OCI-LY7 (cell line): Measurements from ENCODE around the gene LONP2. TPM values are rescaled to one million over a fixed set of nuclear protein-coding genes. Genes with fewer than 3 reads are reported as not detected.
"Not testable (repeated sequence)": the region's sequence is repeated elsewhere in the genome, so short reads cannot be mapped to it uniquely, and the experiment has no call there.

Source experiments
- BruUV-seq: library from RNA; stranded (reverse); fragments of 400-500 nt; replicated peaks from 2 replicates; lab custom pipeline; 2021; lab: Mats Ljungman, UMichigan
- CTCF ChIA-PET: fragments of 300-600 bp; sonication (Branson Sonifier 250); formaldehyde crosslinking; loops from one replicate; lab custom pipeline; 2022; ENCODE audit warnings: antibody characterized with exemption; ENCODE audit not compliant: unreplicated experiment; lab: Charles Lee
- POLR2A ChIA-PET: fragments of 300-600 bp; sonication (Branson Sonifier 250); formaldehyde crosslinking; loops from one replicate; lab custom pipeline; 2022; ENCODE audit warnings: antibody characterized with exemption; lab: Charles Lee
- DNase-seq: peaks from one replicate; pipeline ENCODE4 v3.0.0-alpha.2; 2015; ENCODE audit warnings: low spot score
- H2AFZ ChIP-seq: fragments of 200-600 bp; sonication (generic), shearing (Covaris generic); 2 replicates; pipeline ENCODE4 v1.6.1; 2014; ENCODE audit warnings: mild to moderate bottlenecking, antibody characterized with exemption, low read length, moderate library complexity
- H3K27ac ChIP-seq: fragments of 200-600 bp; sonication (generic); 2 replicates; pipeline ENCODE4 v1.5.1; 2014; ENCODE audit warnings: mixed run types, low read depth, mild to moderate bottlenecking, moderate library complexity, low read length, inconsistent platforms; ENCODE audit not compliant: poor library complexity, severe bottlenecking
- H3K36me3 ChIP-seq: fragments of 200-600 bp; sonication (generic); 2 replicates; pipeline ENCODE4 v1.6.1; 2014; ENCODE audit warnings: mild to moderate bottlenecking, antibody characterized with exemption, low read length, moderate library complexity, mixed read lengths; ENCODE audit not compliant: insufficient read depth
- H3K4me1 ChIP-seq: fragments of 200-600 bp; sonication (generic); 2 replicates; pipeline ENCODE4 v1.5.1; 2014; ENCODE audit warnings: mild to moderate bottlenecking, low read length; ENCODE audit not compliant: insufficient read depth, poor library complexity, severe bottlenecking
- H3K4me2 ChIP-seq: fragments of 200-600 bp; sonication (generic); 2 replicates; pipeline ENCODE4 v1.6.1; 2014; ENCODE audit warnings: mild to moderate bottlenecking, low read length
- H3K4me3 ChIP-seq: fragments of 200-600 bp; sonication (generic); 2 replicates; pipeline ENCODE4 v1.5.1; 2014; ENCODE audit warnings: mild to moderate bottlenecking, low read depth, low read length; ENCODE audit not compliant: poor library complexity, severe bottlenecking
- H3K79me2 ChIP-seq: fragments of 200-600 bp; sonication (generic); 2 replicates; pipeline ENCODE4 v1.6.1; 2016; ENCODE audit warnings: low read depth, mild to moderate bottlenecking, low read length, moderate library complexity, mixed read lengths; ENCODE audit not compliant: insufficient read depth
- H3K9me2 ChIP-seq: fragments of 200-600 bp; sonication (generic); 2 replicates; pipeline ENCODE4 v1.6.1; 2016; ENCODE audit warnings: mild to moderate bottlenecking, low read length, mixed read lengths; ENCODE audit not compliant: insufficient read depth
- H3K9me3 ChIP-seq: fragments of 200-600 bp; sonication (generic); 2 replicates; pipeline ENCODE4 v1.6.1; 2014; ENCODE audit warnings: mild to moderate bottlenecking, mixed run types, low read length, mixed read lengths
- H4K20me1 ChIP-seq: fragments of 200-600 bp; sonication (generic); 2 replicates; pipeline ENCODE4 v1.6.1; 2014; ENCODE audit warnings: mild to moderate bottlenecking, antibody characterized with exemption, low read length, moderate library complexity, mixed read lengths; ENCODE audit not compliant: insufficient read depth
- CTCF ChIP-seq: fragments of 200-600 bp; sonication (generic); conservative IDR thresholded peaks from 2 replicates; pipeline ENCODE4 v1.5.1; 2014; ENCODE audit warnings: mild to moderate bottlenecking, antibody characterized with exemption, low read length, moderate library complexity, mixed read lengths
- EZH2phosphoT487 ChIP-seq: fragments of 200-600 bp; sonication (generic); IDR thresholded peaks from 2 replicates; pipeline ENCODE4 v1.6.1; 2018; ENCODE audit warnings: low read depth, borderline replicate concordance, mild to moderate bottlenecking, mixed run types, antibody characterized with exemption, low read length, moderate library complexity, mixed read lengths
- intact Hi-C: fragments of 100-400 bp; cut with micrococcal nuclease; formaldehyde crosslinking; loops from one replicate; pipeline ENCODE4 v1.10.0; 2022; ENCODE audit not compliant: unreplicated experiment
- total RNA-seq, 2 experiments: library from RNA; depleted of rRNA in 1 of 2; stranded (reverse); fragments of >200 nt in 1 of 2; shearing (Covaris generic) in 1 of 2; gene quantifications; 2 replicates each; pipeline ENCODE4 v1.2.3, GENCODE V29; 2014 to 2022

The LONP2 gene
- total RNA-seq, 2 experiments from 2014 or later = 13.0 to 23.3 TPM

GRCh38 chr16:48373258-48374029 lies 129.3 kb downstream of the LONP2 start:
- no peaks in the 10 kb centered on the region for H3K9me2 ChIP-seq
- no peak overlapping the region for H3K4me3 ChIP-seq
- ChIA-PET POLR2A (interaction anchor here (0.5 to 0.7 kb wide), 3 partner anchors 25 to 295 kb away, joined by 3 read pairs; no protein-coding TSS in a partner anchor), CTCF (no interaction called here)
- H2AFZ ChIP-seq = no peak overlapping the region
- BruUV-seq = no TSS peak
- H3K79me2 ChIP-seq = peaks cover 87% of the 10 kb centered on the region
- H4K20me1 ChIP-seq = peaks cover 51% of the 10 kb centered on the region
- no peak for DNase-seq
- H3K36me3 ChIP-seq = no peaks in the 10 kb centered on the region
- no peak overlapping the region for H3K27ac ChIP-seq
- H3K4me2 ChIP-seq = no peak overlapping the region
- no peaks in the 10 kb centered on the region for H3K4me1 ChIP-seq
- intact Hi-C loops = no loop called here
- TF ChIP-seq CTCF (no peak), EZH2phosphoT487 (no peak)
- no peaks in the 10 kb centered on the region for H3K9me3 ChIP-seq

GRCh38 chr16:48374255-48374654 lies 130.2 kb downstream of the LONP2 start:
- Histone ChIP-seq H3K9me2 (no peaks in the 10 kb centered on the region), H3K4me3 (no peak overlapping the region), H4K20me1 (peaks cover 53% of the 10 kb centered on the region), H3K27ac (no peak overlapping the region), H2AFZ (no peak overlapping the region), H3K79me2 (peaks cover 88% of the 10 kb centered on the region), H3K36me3 (no peaks in the 10 kb centered on the region), H3K4me2 (no peak overlapping the region), H3K9me3 (no peaks in the 10 kb centered on the region), H3K4me1 (no peaks in the 10 kb centered on the region)
- no peak for TF ChIP-seq CTCF
- TF ChIP-seq EZH2phosphoT487 = no peak
- no peak for DNase-seq
- POLR2A ChIA-PET = no interaction called here
- CTCF ChIA-PET = no interaction called here
- intact Hi-C loops = no loop called here
- no TSS peak for BruUV-seq

- H3K9me3 ChIP-seq, H3K9me2 ChIP-seq, CTCF ChIA-PET, intact Hi-C loops, H3K4me2 ChIP-seq, DNase-seq, H2AFZ ChIP-seq, H3K4me3 ChIP-seq, H3K4me1 ChIP-seq, BruUV-seq, H3K36me3 ChIP-seq, H3K27ac ChIP-seq: not testable (repeated sequence)
- peaks cover 61% of the 10 kb centered on the region for H4K20me1 ChIP-seq
- POLR2A ChIA-PET = interaction anchor here (0.7 to 1.5 kb wide), 5 partner anchors 11 to 102 kb away, joined by 3 to 4 read pairs (median 3); no protein-coding TSS in a partner anchor
- peaks cover 97% of the 10 kb centered on the region for H3K79me2 ChIP-seq
These were observed 133.2 kb downstream of the LONP2 start for GRCh38 chr16:48377301-48377700.
